Natural killer cell (primary cell): ENCODE data around the gene TUT7. TPM values are rescaled to one million over a fixed set of nuclear protein-coding genes. Genes with fewer than 3 reads are reported as not detected.

Experiments
- ATAC-seq, 3 donors: fragments of 150-1000 bp in 2 of 3; fragments of 200-7000 bp in 1 of 3; cut with Tn5 transposase; 1 replicate in 1 of 3; 2 replicates in 2 of 3; pipeline ENCODE4 v1.10.0; 2021; ENCODE audit warnings: mild to moderate bottlenecking in 2 of 3, moderate library complexity in 2 of 3
- DNase-seq, 2 donors: peaks; one replicate each; pipeline versions ENCODE4 v3.0.0 to v3.0.0-alpha.2; 2013 to 2021; ENCODE audit warnings: mixed read lengths in 1 of 2
- H3K27ac ChIP-seq: one replicate; pipeline ENCODE4 v1.5.1; 2013; ENCODE audit warnings: mild to moderate bottlenecking, low read length
- H3K27me3 ChIP-seq: one replicate; pipeline ENCODE4 v1.6.1; 2013; ENCODE audit warnings: low read length; ENCODE audit not compliant: control insufficient read depth, insufficient read depth
- H3K36me3 ChIP-seq: one replicate; pipeline ENCODE4 v1.6.1; 2013; ENCODE audit warnings: low read length; ENCODE audit not compliant: control insufficient read depth, insufficient read depth
- H3K4me1 ChIP-seq: one replicate; pipeline ENCODE4 v1.6.1; 2013; ENCODE audit warnings: low read length; ENCODE audit not compliant: control insufficient read depth, insufficient read depth
- H3K4me3 ChIP-seq: one replicate; pipeline ENCODE4 v1.5.1; 2013; ENCODE audit warnings: low read length
- H3K9me3 ChIP-seq: one replicate; pipeline ENCODE4 v1.6.1; 2013; ENCODE audit warnings: low read length; ENCODE audit not compliant: control insufficient read depth, insufficient read depth
- H3K27ac Mint-ChIP-seq, 2 donors: one replicate each; pipeline ENCODE4 v1.8.0; 2022; ENCODE audit warnings: mild to moderate bottlenecking in 2 of 2, mixed read lengths in 2 of 2, moderate library complexity in 1 of 2
- H3K27me3 Mint-ChIP-seq, 2 donors: one replicate each; pipeline ENCODE4 v1.8.0; 2022; ENCODE audit warnings: low read depth in 2 of 2, mixed read lengths in 2 of 2
- H3K36me3 Mint-ChIP-seq: one replicate; pipeline ENCODE4 v1.8.0; 2022; ENCODE audit warnings: mixed read lengths
- H3K4me1 Mint-ChIP-seq, 2 donors: one replicate each; pipeline ENCODE4 v1.8.0; 2022; ENCODE audit warnings: mixed read lengths in 2 of 2
- H3K4me3 Mint-ChIP-seq: one replicate; pipeline ENCODE4 v1.8.0; 2022; ENCODE audit warnings: mild to moderate bottlenecking, moderate library complexity, mixed read lengths
- H3K9me3 Mint-ChIP-seq, 2 donors: one replicate each; pipeline ENCODE4 v1.8.0; 2022; ENCODE audit warnings: mixed read lengths in 2 of 2
- CTCF ChIP-seq: fragments of 200-600 bp; IDR thresholded peaks from one replicate; pipeline ENCODE4 v1.8.0; 2022; ENCODE audit warnings: antibody characterized with exemption
- WGBS: methylation state at CpG from one replicate; pipeline ENCODE4 v1.1.7; 2013; ENCODE audit warnings: missing lambda C conversion rate; ENCODE audit not compliant: insufficient coverage; 5-methylcytosine and 5-hydroxymethylcytosine counted together
- intact Hi-C: fragments of 100-400 bp; cut with micrococcal nuclease; formaldehyde crosslinking; loops from one replicate; pipeline ENCODE4 v1.14.2; 2022
- total RNA-seq, 4 donors: library from RNA; stranded (reverse); fragments of 120-200 nt in 1 of 4; gene quantifications; one replicate each; pipeline versions ENCODE4 v1.2.3 to v1.2.4, GENCODE V29; 2013 to 2022

The TUT7 gene
- total RNA-seq, 3 donors from 2014 or later (not counting 1 experiment from before 2014, with no cell fraction given), result 84.7 to 94.8 (median 85.6) TPM

GRCh38 chr9:86347991-86348390 is 6.2 kb downstream of the TUT7 start:
- H3K4me3 Mint-ChIP-seq, result peak overlapping the region; percentile 64
- H3K9me3 Mint-ChIP-seq, result no peaks in the 10 kb centered on the region
- H3K4me1 Mint-ChIP-seq, result peaks cover 66 to 67% of the 10 kb centered on the region in 2 donors
- no peaks in the 10 kb centered on the region for H3K27me3 ChIP-seq
- peaks cover 8% of the 10 kb centered on the region for H3K36me3 Mint-ChIP-seq
- no peak overlapping the region for H3K27ac ChIP-seq
- DNase-seq, result no peak
- peaks cover 44% of the 10 kb centered on the region for H3K36me3 ChIP-seq
- no peak for ATAC-seq
- 0% methylated on average over 1 of the region's 2 CpGs for WGBS
- no peak overlapping the region for H3K4me3 ChIP-seq
- peaks cover 19% of the 10 kb centered on the region for H3K4me1 ChIP-seq
- no peaks in the 10 kb centered on the region for H3K27me3 Mint-ChIP-seq
- TF ChIP-seq CTCF, result no peak
- intact Hi-C loops, result loop anchor here (1.0 kb wide), 1 partner anchor 11 kb away; no protein-coding TSS in a partner anchor
- no peaks in the 10 kb centered on the region for H3K9me3 ChIP-seq
- peak overlapping the region; percentile 93 to 97 for H3K27ac Mint-ChIP-seq

GRCh38 chr9:86344818-86345217 is 9.4 kb downstream of the TUT7 start:
- no peak for ATAC-seq
- Histone ChIP-seq H3K4me3 (no peak overlapping the region), H3K4me1 (peaks cover 4% of the 10 kb centered on the region), H3K27me3 (no peaks in the 10 kb centered on the region), H3K27ac (no peak overlapping the region), H3K9me3 (no peaks in the 10 kb centered on the region), H3K36me3 (peaks cover 69% of the 10 kb centered on the region)
- Mint-ChIP-seq H3K27ac (peak overlapping the region; percentile 18 to 54), H3K4me1 (peaks cover 47 to 54% of the 10 kb centered on the region in 2 donors), H3K36me3 (peaks cover 12% of the 10 kb centered on the region), H3K27me3 (no peaks in the 10 kb centered on the region), H3K9me3 (no peaks in the 10 kb centered on the region), H3K4me3 (no peak overlapping the region)
- no peak for DNase-seq
- intact Hi-C loops, result no loop called here
- WGBS, result 91% methylated on average over 1 of the region's 2 CpGs
- TF ChIP-seq CTCF, result no peak

- H3K36me3 Mint-ChIP-seq, result peaks cover 12% of the 10 kb centered on the region
Observed at GRCh38 chr9:86342269-86342668, 11.9 kb downstream of the TUT7 start.

More at GRCh38 chr9:86342269-86342668, 11.9 kb downstream of the TUT7 start:
- Histone ChIP-seq H3K27ac (no peak overlapping the region), H3K36me3 (peaks cover 75% of the 10 kb centered on the region), H3K4me1 (peaks cover 12% of the 10 kb centered on the region), H3K4me3 (no peak overlapping the region), H3K9me3 (no peaks in the 10 kb centered on the region), H3K27me3 (no peaks in the 10 kb centered on the region)
- 100% methylated on average over 3 of the region's 3 CpGs for WGBS
- no peak for DNase-seq
- peak overlapping the region in 1 of 2 donors; percentile 94 for H3K27ac Mint-ChIP-seq
- H3K4me1 Mint-ChIP-seq, result peaks cover 40 to 50% of the 10 kb centered on the region in 2 donors
- intact Hi-C loops, result no loop called here
- no peaks in the 10 kb centered on the region for H3K9me3 Mint-ChIP-seq
- no peak overlapping the region for H3K4me3 Mint-ChIP-seq
- no peaks in the 10 kb centered on the region for H3K27me3 Mint-ChIP-seq
- no peak for ATAC-seq
- no peak for TF ChIP-seq CTCF
